GM12865 (cell line): ENCODE results near the gene TPCN2.

ENCODE experiments used
- DNase-seq: peaks from one replicate; pipeline ENCODE4 v3.0.0; 2010; ENCODE audit warnings: low read depth
- H3K4me3 ChIP-seq: 2 replicates; pipeline ENCODE4 v1.5.1; 2011; ENCODE audit warnings: mild to moderate bottlenecking, low read depth, low read length, control low read depth
- CTCF ChIP-seq: IDR thresholded peaks from 2 replicates; pipeline ENCODE4 v1.5.1; 2011; ENCODE audit warnings: low read length, control low read depth, low read depth, inconsistent platforms; ENCODE audit not compliant: insufficient read depth; ENCODE audit errors: missing control alignments

TPCN2 gene

GRCh38 chr11:69062873-69063651, 14.3 kb downstream of the TPCN2 start:
- no peak for DNase-seq
- no peak overlapping the region for H3K4me3 ChIP-seq
- no peak for TF ChIP-seq CTCF

DNA sequence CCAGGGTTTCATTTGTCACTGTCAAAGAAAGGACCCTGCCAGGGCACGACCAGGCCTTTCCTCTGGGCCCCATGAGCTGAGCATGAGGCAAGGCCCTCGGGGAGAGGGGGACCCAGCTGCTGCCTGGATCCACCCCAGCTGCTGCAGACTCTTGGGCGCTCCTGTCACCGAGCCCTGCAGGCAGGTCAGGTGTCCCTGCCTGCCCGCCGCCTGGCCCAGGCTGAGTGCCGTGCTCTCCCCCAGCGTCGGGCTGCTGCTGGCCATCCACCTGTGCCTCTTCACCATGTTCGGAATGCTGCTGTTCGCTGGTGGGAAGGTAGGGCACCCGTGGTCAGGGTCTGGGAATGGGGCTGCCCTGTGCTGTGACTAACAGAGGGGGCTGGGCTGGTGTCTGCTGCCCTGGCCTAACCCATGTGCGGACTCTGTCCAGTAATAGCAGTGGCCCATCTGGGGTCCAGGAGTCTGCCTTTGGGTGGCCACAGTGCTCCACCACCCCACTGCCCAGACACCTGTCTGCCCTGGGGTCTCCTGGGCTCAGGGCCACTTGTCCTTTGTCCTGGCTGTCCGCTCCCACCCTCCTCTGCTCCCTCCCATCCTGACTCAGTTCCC, 15.0 kb downstream of the TPCN2 start:
- H3K4me3 ChIP-seq: no peak overlapping the region
- DNase-seq: no peak
- TF ChIP-seq CTCF: no peak

DNA sequence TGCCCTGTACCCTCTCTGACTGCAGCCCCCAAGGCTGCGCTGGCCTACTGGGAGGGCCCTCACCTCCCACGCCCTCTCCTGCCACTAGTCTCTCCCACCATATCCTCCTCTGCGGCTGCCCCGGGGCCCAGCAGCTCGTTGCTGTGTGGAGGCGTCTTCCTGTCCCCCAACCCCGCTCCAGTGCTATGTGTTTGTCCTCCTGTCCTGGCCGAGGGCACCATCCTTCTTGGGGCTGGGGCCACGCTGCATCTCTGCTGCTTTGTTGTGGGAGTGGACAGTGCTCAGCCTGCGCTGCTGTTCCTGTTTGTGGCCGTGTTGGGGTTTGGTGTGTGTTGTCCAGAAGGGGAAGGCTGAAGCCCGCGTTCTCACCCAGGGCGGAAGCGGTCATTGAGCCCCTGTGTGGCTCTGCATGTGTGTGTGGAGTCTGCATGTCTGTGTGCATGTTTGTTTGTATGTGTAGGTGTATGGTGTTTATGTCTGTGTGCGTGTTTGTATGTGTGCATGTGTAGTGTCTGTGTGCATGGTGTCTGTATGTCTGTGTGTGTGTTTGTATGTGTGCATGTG, 15.7 kb downstream of the TPCN2 start:
- no peak for TF ChIP-seq CTCF
- H3K4me3 ChIP-seq: no peak overlapping the region
- DNase-seq: no peak

DNA sequence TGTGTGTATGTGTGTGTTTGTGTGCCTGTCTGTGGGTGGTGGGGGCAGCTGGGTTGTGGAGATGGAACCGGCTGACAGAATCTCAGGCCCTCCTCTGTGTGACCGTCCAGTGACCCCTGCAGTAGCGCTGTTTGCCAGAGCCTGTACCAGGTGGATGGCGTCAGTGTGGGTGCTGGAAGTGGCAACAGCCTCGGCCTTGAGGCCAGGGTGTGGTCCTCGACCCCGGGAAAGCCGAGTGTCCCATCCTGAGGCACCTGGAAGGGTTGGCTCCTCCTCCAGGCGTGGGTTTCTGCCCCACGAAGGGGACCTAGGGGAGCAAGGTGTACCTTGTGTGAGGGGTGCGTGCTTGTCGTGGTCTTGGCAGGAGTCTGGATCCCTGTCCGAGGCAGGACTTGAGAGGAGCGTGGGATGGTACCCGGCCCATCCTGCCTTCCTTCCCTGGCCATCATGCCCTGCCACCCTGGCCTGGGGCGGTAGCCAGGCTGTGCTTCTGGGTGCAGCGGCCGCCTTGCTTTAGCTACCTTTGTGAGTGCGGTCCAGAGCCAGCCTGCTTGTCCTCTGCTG, 16.5 kb downstream of the TPCN2 start:
- no peak for TF ChIP-seq CTCF
- DNase-seq: no peak

GRCh38 chr11:69066122-69067112, 17.7 kb downstream of the TPCN2 start:
- no peak overlapping the region for H3K4me3 ChIP-seq
- TF ChIP-seq CTCF: no peak
- DNase-seq: no peak

More for the DNA sequence above, 16.5 kb downstream of the TPCN2 start:
- H3K4me3 ChIP-seq: no peak overlapping the region

DNA sequence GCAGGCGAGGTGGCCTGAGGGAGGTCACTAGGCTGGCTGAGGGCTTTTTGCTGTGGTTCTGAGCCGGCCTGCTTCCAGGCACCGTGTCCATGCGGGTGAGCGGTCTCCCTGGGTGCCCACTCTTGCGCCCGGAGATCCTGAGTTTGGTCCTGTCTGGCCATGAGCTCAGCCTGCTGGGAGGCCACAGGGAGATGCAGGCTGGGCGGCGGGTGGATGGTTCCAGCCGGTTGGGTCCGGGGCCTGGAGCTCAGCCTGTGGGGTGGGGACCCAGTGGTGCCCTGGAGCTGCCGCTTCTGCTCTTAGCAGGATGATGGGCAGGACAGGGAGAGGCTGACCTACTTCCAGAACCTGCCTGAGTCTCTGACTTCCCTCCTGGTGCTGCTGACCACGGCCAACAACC, 18.5 kb downstream of the TPCN2 start:
- DNase-seq: no peak
- no peak overlapping the region for H3K4me3 ChIP-seq
- TF ChIP-seq CTCF: no peak
